Fibroblast of skin of right biceps (primary cell): Measurements from ENCODE around the gene RAB40C.

ENCODE experiments used
- DNase-seq: peaks from one replicate; pipeline ENCODE4 v3.0.0-alpha.2; 2013

The RAB40C gene

GRCh38 chr16:559411-560203 lies 30.3 kb upstream of the RAB40C start:
- no peak for DNase-seq

- DNase-seq, result no peak
Measured at GRCh38 chr16:560204-560700, 29.6 kb upstream of the RAB40C start, which contains the start of gene PRR35. Gene PRR35 (plus strand): TSS chr16:560394. CDS start chr16:563295, 2,901 bp downstream.

GRCh38 chr16:560701-561412 lies 29.0 kb upstream of the RAB40C start:
- no peak for DNase-seq

GRCh38 chr16:561413-561794 lies 28.5 kb upstream of the RAB40C start:
- no peak for DNase-seq

GRCh38 chr16:561957-562938 lies 27.6 kb upstream of the RAB40C start:
- DNase-seq, result no peak

GRCh38 chr16:563072-563644 lies 26.7 kb upstream of the RAB40C start:
- no peak for DNase-seq

GRCh38 chr16:564690-565418 lies 25.0 kb upstream of the RAB40C start:
- DNase-seq, result no peak

GRCh38 chr16:565419-566330 lies 24.2 kb upstream of the RAB40C start:
- no peak for DNase-seq

GRCh38 chr16:566475-567372 lies 23.1 kb upstream of the RAB40C start, which contains the start of gene NHLRC4:
Gene NHLRC4 (plus strand): TSS chr16:567005. CDS start chr16:568048, 1,043 bp downstream.
- DNase-seq, result peak; percentile 27

GRCh38 chr16:567373-568256 lies 22.3 kb upstream of the RAB40C start:
- DNase-seq, result no peak

GRCh38 chr16:568401-569258 lies 21.2 kb upstream of the RAB40C start:
- no peak for DNase-seq

- peak; percentile 66 for DNase-seq
Measured at GRCh38 chr16:569445-570254, 20.2 kb upstream of the RAB40C start, which contains the start of gene PIGQ. Gene PIGQ (plus strand): TSS chr16:569968. CDS start chr16:574075, 4,107 bp downstream.

- DNase-seq, result no peak
Measured at GRCh38 chr16:572865-573650, 16.8 kb upstream of the RAB40C start.

GRCh38 chr16:574021-574760 lies 15.7 kb upstream of the RAB40C start:
- DNase-seq, result no peak
